ENCODE data around the gene NID1.

Gene NID1

GRCh38 chr1:235952950-235953615 is 111.8 kb downstream of the NID1 start:
- Histone ChIP-seq H3K4me3 (replicated peaks; ENCODE audit: insufficient read depth, low read length) (no peak overlapping the region), H3K27ac (replicated peaks) (peak overlapping the region; percentile 88), H3K27me3 (ENCODE audit: insufficient read depth, poor library complexity, severe bottlenecking) (no peaks in the 10 kb centered on the region)
- no peak for DNase-seq (ENCODE audit: low read depth in 1 of 2, low spot score in 1 of 2)
- no peak for TF ChIP-seq POLR2AphosphoS5 (IDR thresholded peaks at IDR 0.05; ENCODE audit: low read depth)
- no peak for TF ChIP-seq SPI1 (IDR thresholded peaks at IDR 0.05; ENCODE audit: borderline replicate concordance, low read depth)
- no peak for TF ChIP-seq REST (IDR thresholded peaks at IDR 0.05; ENCODE audit: insufficient replicate concordance, low read depth)
- no peak for TF ChIP-seq GABPA (IDR thresholded peaks at IDR 0.05; ENCODE audit: low read depth)
- TF ChIP-seq, protein P1, sequence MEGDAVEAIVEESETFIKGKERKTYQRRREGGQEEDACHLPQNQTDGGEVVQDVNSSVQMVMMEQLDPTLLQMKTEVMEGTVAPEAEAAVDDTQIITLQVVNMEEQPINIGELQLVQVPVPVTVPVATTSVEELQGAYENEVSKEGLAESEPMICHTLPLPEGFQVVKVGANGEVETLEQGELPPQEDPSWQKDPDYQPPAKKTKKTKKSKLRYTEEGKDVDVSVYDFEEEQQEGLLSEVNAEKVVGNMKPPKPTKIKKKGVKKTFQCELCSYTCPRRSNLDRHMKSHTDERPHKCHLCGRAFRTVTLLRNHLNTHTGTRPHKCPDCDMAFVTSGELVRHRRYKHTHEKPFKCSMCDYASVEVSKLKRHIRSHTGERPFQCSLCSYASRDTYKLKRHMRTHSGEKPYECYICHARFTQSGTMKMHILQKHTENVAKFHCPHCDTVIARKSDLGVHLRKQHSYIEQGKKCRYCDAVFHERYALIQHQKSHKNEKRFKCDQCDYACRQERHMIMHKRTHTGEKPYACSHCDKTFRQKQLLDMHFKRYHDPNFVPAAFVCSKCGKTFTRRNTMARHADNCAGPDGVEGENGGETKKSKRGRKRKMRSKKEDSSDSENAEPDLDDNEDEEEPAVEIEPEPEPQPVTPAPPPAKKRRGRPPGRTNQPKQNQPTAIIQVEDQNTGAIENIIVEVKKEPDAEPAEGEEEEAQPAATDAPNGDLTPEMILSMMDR (IDR thresholded peaks at IDR 0.05; ENCODE audit: insufficient read depth, low read length) = no peak

DNA sequence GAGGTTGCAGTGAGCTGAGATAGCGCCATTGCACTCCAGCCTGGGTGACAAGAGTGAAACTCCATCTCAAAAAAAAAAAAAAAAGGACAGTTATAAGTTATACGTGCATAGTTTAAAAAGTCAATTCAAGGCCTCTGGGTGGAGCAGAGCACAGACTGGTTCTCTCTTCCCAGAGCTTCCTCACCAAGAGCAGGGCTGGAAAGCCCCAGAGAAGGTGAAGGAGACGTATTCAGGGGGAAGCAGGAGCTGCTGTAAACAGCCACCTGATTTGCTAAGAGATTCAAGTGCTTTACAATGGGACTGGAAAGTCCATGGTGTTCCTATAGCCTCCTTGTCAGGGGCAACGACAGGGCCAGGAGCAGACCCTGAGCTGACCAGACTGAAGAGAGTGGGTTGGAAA is 113.2 kb downstream of the NID1 start:
- Histone ChIP-seq H3K4me3 (replicated peaks; ENCODE audit: insufficient read depth, low read length) (no peak overlapping the region), H3K27ac (replicated peaks) (peak overlapping the region; percentile 88), H3K27me3 (ENCODE audit: insufficient read depth, poor library complexity, severe bottlenecking) (no peaks in the 10 kb centered on the region)
- no peak for DNase-seq (ENCODE audit: low read depth in 1 of 2, low spot score in 1 of 2)
- TF ChIP-seq REST (IDR thresholded peaks at IDR 0.05; ENCODE audit: insufficient replicate concordance, low read depth) (no peak), SPI1 (IDR thresholded peaks at IDR 0.05; ENCODE audit: borderline replicate concordance, low read depth) (no peak), POLR2AphosphoS5 (IDR thresholded peaks at IDR 0.05; ENCODE audit: low read depth) (no peak), GABPA (IDR thresholded peaks at IDR 0.05; ENCODE audit: low read depth) (no peak)
- TF ChIP-seq, protein P1 (IDR thresholded peaks at IDR 0.05; ENCODE audit: insufficient read depth, low read length) = no peak

DNA sequence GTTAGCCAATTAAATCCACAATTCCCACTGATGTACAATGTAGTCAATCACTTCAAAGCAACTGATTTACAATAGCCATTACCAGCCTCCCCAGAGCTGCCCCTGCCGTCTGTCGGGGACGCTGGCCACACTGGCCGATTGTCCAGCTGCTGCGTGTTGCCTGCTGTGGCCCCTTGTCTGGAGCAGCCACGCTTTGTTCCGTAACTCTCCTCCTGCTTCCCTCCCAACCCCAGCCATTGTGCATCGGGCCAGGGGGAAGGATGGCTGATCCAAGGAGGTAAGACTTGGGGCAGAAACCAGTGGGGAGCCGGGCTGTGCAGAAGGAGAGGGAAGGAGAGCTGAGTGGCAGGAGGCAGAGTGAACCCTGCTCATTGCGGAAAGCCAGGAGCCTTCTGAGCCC is 114.6 kb downstream of the NID1 start:
- TF ChIP-seq REST (IDR thresholded peaks at IDR 0.05; ENCODE audit: insufficient replicate concordance, low read depth) = no peak
- TF ChIP-seq GABPA (IDR thresholded peaks at IDR 0.05; ENCODE audit: low read depth) = no peak
- no peak for TF ChIP-seq SPI1 (IDR thresholded peaks at IDR 0.05; ENCODE audit: borderline replicate concordance, low read depth)
- TF ChIP-seq POLR2AphosphoS5 (IDR thresholded peaks at IDR 0.05; ENCODE audit: low read depth) = no peak
- TF ChIP-seq, protein P1 (IDR thresholded peaks at IDR 0.05; ENCODE audit: insufficient read depth, low read length) = no peak
- Histone ChIP-seq H3K4me3 (replicated peaks; ENCODE audit: insufficient read depth, low read length) (no peak overlapping the region), H3K27ac (replicated peaks) (no peak overlapping the region), H3K27me3 (ENCODE audit: insufficient read depth, poor library complexity, severe bottlenecking) (no peaks in the 10 kb centered on the region)
- DNase-seq (ENCODE audit: low read depth in 1 of 2, low spot score in 1 of 2) = no peak

Data from HL-60 (cell line).